ENCODE results near the gene PLPP1.

Gene PLPP1

DNA sequence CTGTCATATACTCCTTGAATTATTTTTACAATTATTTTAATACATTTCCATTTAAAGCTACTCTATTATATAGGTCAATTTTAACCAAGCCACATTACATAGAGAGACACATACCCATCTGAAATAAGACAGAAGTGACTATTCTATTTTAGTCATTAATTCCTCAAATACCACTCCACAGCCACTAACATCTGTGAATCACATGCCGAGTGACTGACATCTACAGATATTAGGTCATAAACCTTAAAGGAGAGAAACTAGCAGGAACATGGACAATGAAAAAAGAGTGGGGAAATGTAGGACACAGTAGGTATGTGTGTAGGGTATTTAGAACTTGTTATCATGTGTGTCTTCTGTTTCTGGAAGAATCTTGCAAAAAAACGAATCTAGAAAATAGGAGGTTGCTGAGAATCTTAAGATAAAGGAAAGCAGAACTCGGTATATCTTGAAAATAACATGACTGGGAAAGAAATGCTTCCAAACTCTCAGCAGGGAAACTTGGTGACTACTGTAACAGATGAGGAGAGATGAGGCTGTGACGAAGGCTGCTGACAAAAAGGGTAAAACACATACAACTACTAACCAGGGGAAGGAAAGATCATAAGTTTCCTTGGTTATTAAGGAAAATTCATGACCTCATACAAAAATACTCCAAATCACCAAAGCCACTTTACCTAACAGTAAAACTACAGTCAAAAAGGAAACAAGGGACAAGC lies 84.6 kb downstream of the PLPP1 start:
- TF ChIP-seq CTCF (IDR thresholded peaks at IDR 0.05; ENCODE audit: insufficient read depth, low read length) (no peak), REST (IDR thresholded peaks at IDR 0.05; ENCODE audit: insufficient replicate concordance, low read depth) (no peak), POLR2AphosphoS5 (IDR thresholded peaks at IDR 0.05; ENCODE audit: low read depth) (no peak), SPI1 (IDR thresholded peaks at IDR 0.05; ENCODE audit: borderline replicate concordance, low read depth) (no peak), GABPA (IDR thresholded peaks at IDR 0.05; ENCODE audit: low read depth) (no peak)

DNA sequence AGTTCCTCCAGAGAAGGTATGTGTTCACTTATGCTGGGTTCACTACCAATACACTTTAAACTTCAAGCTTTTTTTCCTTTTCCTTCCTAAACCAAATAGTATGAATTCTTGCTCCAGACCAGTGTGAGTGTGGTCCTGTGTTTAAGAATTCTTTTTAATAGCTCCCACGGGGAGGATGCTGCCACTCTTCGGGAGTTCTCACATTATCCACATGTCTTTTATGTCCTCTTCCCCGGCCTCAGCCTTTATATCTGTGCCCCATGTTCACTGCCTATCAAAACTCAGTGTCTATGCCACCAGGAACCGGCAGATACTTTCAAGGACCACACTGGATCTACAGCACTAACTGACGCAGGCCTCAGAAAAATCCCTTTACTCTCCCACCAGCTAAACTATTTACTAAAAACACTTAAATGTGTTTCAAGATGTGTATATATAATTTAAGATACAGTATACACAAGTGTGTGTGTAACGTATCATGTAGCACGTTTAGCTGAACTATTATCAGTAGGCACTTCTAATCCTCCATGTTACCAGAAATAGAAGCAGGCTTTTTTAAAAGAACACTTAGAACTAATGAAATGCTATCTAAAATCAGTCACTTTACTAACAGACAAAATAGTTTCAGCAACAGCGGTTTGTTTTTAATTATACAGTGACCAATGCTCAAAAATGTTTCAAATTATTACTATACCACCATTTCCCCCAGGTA lies 88.0 kb downstream of the PLPP1 start:
- TF ChIP-seq POLR2AphosphoS5 (IDR thresholded peaks at IDR 0.05; ENCODE audit: low read depth) (no peak), CTCF (IDR thresholded peaks at IDR 0.05; ENCODE audit: insufficient read depth, low read length) (no peak), SPI1 (IDR thresholded peaks at IDR 0.05; ENCODE audit: borderline replicate concordance, low read depth) (no peak), REST (IDR thresholded peaks at IDR 0.05; ENCODE audit: insufficient replicate concordance, low read depth) (no peak), GABPA (IDR thresholded peaks at IDR 0.05; ENCODE audit: low read depth) (no peak)
- H3K27me3 ChIP-seq (ENCODE audit: insufficient read depth, poor library complexity, severe bottlenecking): no peaks in the 10 kb centered on the region
- no peak for DNase-seq (ENCODE audit: low read depth in 1 of 2, low spot score in 1 of 2)
- no peak overlapping the region for H3K4me3 ChIP-seq (replicated peaks; ENCODE audit: insufficient read depth, low read length)
- H3K27ac ChIP-seq (replicated peaks): no peak overlapping the region

More for the DNA sequence above, 84.6 kb downstream of the PLPP1 start:
- Histone ChIP-seq H3K27me3 (ENCODE audit: insufficient read depth, poor library complexity, severe bottlenecking) (no peaks in the 10 kb centered on the region), H3K4me3 (replicated peaks; ENCODE audit: insufficient read depth, low read length) (no peak overlapping the region), H3K27ac (replicated peaks) (no peak overlapping the region)
- DNase-seq (ENCODE audit: low read depth in 1 of 2, low spot score in 1 of 2): no peak

DNA sequence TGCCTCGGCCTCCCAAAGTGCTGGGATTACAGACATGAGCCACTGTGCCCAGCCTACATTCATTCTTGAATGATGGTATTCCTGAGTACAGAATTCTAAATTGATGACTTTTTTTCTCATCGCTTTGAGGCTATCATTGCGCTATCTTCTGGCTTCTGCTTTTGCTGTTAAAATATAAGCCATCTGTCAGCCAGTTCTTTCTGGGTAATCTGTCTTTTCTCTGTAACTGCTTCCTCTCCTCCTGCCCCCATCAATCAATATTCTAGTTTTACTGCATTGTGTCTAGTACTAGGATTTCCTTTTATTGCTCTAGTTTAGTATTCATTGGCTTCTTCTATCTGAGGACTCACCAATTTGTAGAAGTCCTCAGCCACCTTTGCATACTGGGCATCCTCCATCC lies 89.0 kb downstream of the PLPP1 start:
- TF ChIP-seq CTCF (IDR thresholded peaks at IDR 0.05; ENCODE audit: insufficient read depth, low read length) (no peak), POLR2AphosphoS5 (IDR thresholded peaks at IDR 0.05; ENCODE audit: low read depth) (no peak)
- Histone ChIP-seq H3K4me3 (replicated peaks; ENCODE audit: insufficient read depth, low read length) (no peak overlapping the region), H3K27ac (replicated peaks) (no peak overlapping the region), H3K27me3 (ENCODE audit: insufficient read depth, poor library complexity, severe bottlenecking) (no peaks in the 10 kb centered on the region)
- no peak for DNase-seq (ENCODE audit: low read depth in 1 of 2, low spot score in 1 of 2)
